SKM-1 treated with dmso at 0.1 percent for 144 hours (cell line): ENCODE results near the gene KIF5B.
"Not testable (repeated sequence)": the region's sequence is repeated elsewhere in the genome, so short reads cannot be mapped to it uniquely, and the experiment has no call there.

Experiments
- DNase-seq: peaks from one replicate; lab custom pipeline; 2025; ENCODE audit not compliant: unreplicated experiment; lab: John Stamatoyannopoulos, UW

KIF5B gene

GRCh38 chr10:32056136-32057035 lies at the start of gene KIF5B:
Gene KIF5B, minus strand, starts transcription at chr10:32056425. Its CDS starts 452 bp downstream, at chr10:32055973.
- DNase-seq = peak; percentile 62

GRCh38 chr10:32105782-32106382 lies 49.7 kb upstream of the KIF5B start:
- no peak for DNase-seq

GRCh38 chr10:32104622-32105509 lies 48.6 kb upstream of the KIF5B start:
- DNase-seq = no peak

- DNase-seq = no peak
Measured at GRCh38 chr10:32104181-32104580, 48.0 kb upstream of the KIF5B start.

GRCh38 chr10:32103721-32104120 lies 47.5 kb upstream of the KIF5B start:
- no peak for DNase-seq

- DNase-seq = not testable (repeated sequence)
Measured at GRCh38 chr10:32098566-32099259, 42.5 kb upstream of the KIF5B start.

- DNase-seq = no peak
Measured at GRCh38 chr10:32095116-32095733, 39.0 kb upstream of the KIF5B start.

- no peak for DNase-seq
Measured at GRCh38 chr10:32093650-32094049, 37.4 kb upstream of the KIF5B start.

GRCh38 chr10:32091046-32091445 lies 34.8 kb upstream of the KIF5B start:
- DNase-seq = no peak

GRCh38 chr10:32084185-32084851 lies 28.1 kb upstream of the KIF5B start:
- DNase-seq = no peak

GRCh38 chr10:32077896-32078485 lies 21.8 kb upstream of the KIF5B start:
- no peak for DNase-seq

GRCh38 chr10:32073659-32074058 lies 17.4 kb upstream of the KIF5B start:
- DNase-seq = no peak

GRCh38 chr10:32073128-32073527 lies 16.9 kb upstream of the KIF5B start:
- DNase-seq = no peak

GRCh38 chr10:32072025-32072800 lies 16.0 kb upstream of the KIF5B start:
- DNase-seq = no peak

- DNase-seq = no peak
Measured at GRCh38 chr10:32070645-32071044, 14.4 kb upstream of the KIF5B start.

GRCh38 chr10:32068569-32068968 lies 12.3 kb upstream of the KIF5B start:
- no peak for DNase-seq

GRCh38 chr10:32067931-32068330 lies 11.7 kb upstream of the KIF5B start:
- not testable (repeated sequence) for DNase-seq

GRCh38 chr10:32065856-32066255 lies 9.6 kb upstream of the KIF5B start:
- peak; percentile 44 for DNase-seq

GRCh38 chr10:32061440-32061839 lies 5.2 kb upstream of the KIF5B start:
- DNase-seq = no peak
